Lung (tissue), 12 donors: ENCODE data around the gene SDK1. TPM values are rescaled to one million over a fixed set of nuclear protein-coding genes. Genes with fewer than 3 reads are reported as not detected.

Experiments used
- ATAC-seq: fragments of 200-7000 bp; cut with Tn5 transposase; one replicate; pipeline ENCODE4 v1.9.1; 2020; ENCODE audit warnings: moderate number of reproducible peaks; ENCODE audit not compliant: insufficient read depth, low FRiP score
- DNase-seq, 3 donors: peaks; one replicate each; pipeline ENCODE4 v3.0.0-alpha.2; 2013 to 2017
- H3K27ac ChIP-seq, 2 donors: one replicate each; pipeline ENCODE4 v1.5.1; 2013; ENCODE audit warnings: mild to moderate bottlenecking in 2 of 2, moderate library complexity in 2 of 2, control low read depth in 1 of 2, inconsistent platforms in 1 of 2, low read depth in 1 of 2, low read length in 1 of 2
- H3K27me3 ChIP-seq, 3 donors: one replicate each; pipeline ENCODE4 v1.5.1; 2013; ENCODE audit warnings: low read length in 2 of 3; ENCODE audit not compliant: control insufficient read depth in 3 of 3, insufficient read depth in 3 of 3
- H3K36me3 ChIP-seq, 4 donors: one replicate each; pipeline ENCODE4 v1.5.1; 2013; ENCODE audit warnings: low read length in 4 of 4, mild to moderate bottlenecking in 1 of 4, moderate library complexity in 1 of 4; ENCODE audit not compliant: control insufficient read depth in 4 of 4, insufficient read depth in 4 of 4
- H3K4me1 ChIP-seq, 5 donors: one replicate each; pipeline ENCODE4 v1.5.1; 2013; ENCODE audit warnings: low read length in 5 of 5, mild to moderate bottlenecking in 2 of 5, moderate library complexity in 1 of 5; ENCODE audit not compliant: control insufficient read depth in 5 of 5, insufficient read depth in 5 of 5
- H3K4me3 ChIP-seq: one replicate; pipeline ENCODE4 v1.5.1; 2013; ENCODE audit warnings: mild to moderate bottlenecking, control low read depth, moderate library complexity
- H3K9ac ChIP-seq, 2 donors: one replicate each; pipeline ENCODE4 v1.5.1; 2013; ENCODE audit warnings: low read length in 2 of 2, control low read depth in 1 of 2; ENCODE audit not compliant: insufficient read depth in 1 of 2
- H3K9me3 ChIP-seq, 4 donors: one replicate each; pipeline ENCODE4 v1.5.1; 2013; ENCODE audit warnings: low read length in 3 of 4, mild to moderate bottlenecking in 1 of 4, moderate library complexity in 1 of 4; ENCODE audit not compliant: control insufficient read depth in 4 of 4, insufficient read depth in 3 of 4
- CTCF ChIP-seq: IDR thresholded peaks from 2 replicates; pipeline ENCODE4 v1.5.1; 2012; ENCODE audit warnings: mild to moderate bottlenecking; ENCODE audit errors: control extremely low read depth, extremely low read depth
- WGBS, 2 donors: extraction: QIAGEN DNeasy Blood & Tissue Kit; methylation state at CpG; one replicate each; pipeline ENCODE4 v1.1.7; 2013; 5-methylcytosine and 5-hydroxymethylcytosine counted together
- polyA plus RNA-seq, 2 donors: library from polyadenylated mRNA; stranded (reverse); fragments of 200-250 nt; gene quantifications; one replicate each; pipeline ENCODE4 v1.2.1, GENCODE V29; 2013
- total RNA-seq, 2 donors: library from RNA; depleted of rRNA in 1 of 2; stranded (reverse); fragments of >200 nt in 1 of 2; gene quantifications; one replicate each; pipeline ENCODE4 v1.2.1, GENCODE V29; 2014 to 2021
- donor health status: control.
- donor health status: control.
- donor health status: Bipolar disorder and iron deficiency.
- donor health status: healthy.
- donor health status: DM: yes; HTN: yes; CAD: no.

SDK1 gene
- total and polyA plus RNA-seq, 4 donors: 3.7 to 30.1 (median 12.7) TPM

DNA sequence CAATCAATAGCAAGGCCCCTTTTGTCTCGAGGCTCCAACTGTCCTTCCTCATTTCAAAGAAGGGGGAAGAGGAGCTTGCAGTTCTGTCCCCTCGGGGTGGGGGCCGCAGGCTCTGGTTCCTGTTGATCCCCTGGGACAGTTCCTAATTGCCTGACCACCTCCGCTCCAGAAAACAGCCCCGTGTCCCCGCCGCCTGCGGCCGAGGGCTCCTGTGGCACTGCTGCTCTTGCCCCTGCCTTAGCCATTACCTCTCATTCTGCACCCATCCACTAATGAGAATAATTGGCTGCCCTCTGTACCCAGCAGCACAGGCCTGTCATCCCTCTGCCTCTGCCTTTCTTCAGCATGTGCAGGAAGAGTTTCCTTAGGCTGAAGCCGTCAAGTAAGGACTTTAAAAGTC lies 712.7 kb downstream of the SDK1 start:
- Histone ChIP-seq H3K9me3 (peaks cover 0 to 5% (median 1%) of the 10 kb centered on the region in 4 donors), H3K4me1 (peaks cover 0 to 26% (median 12%) of the 10 kb centered on the region in 5 donors), H3K27me3 (no peaks in the 10 kb centered on the region), H3K27ac (no peak overlapping the region), H3K9ac (no peak overlapping the region), H3K36me3 (peaks cover 0 to 7% (median under 1%) of the 10 kb centered on the region in 4 donors), H3K4me3 (no peak overlapping the region)
- no peak for TF ChIP-seq CTCF
- ATAC-seq: no peak
- DNase-seq: no peak
- WGBS, 2 donors: 66 to 76% methylated on average over 10 of the region's 10 CpGs

- ATAC-seq: no peak
- no peak overlapping the region for H3K27ac ChIP-seq
- WGBS, 2 donors: 60 to 61% methylated on average over 13 of the region's 13 CpGs
Measured at GRCh38 chr7:4014346-4015050, 713.4 kb downstream of the SDK1 start.

GRCh38 chr7:4015371-4015770 lies 714.3 kb downstream of the SDK1 start:
- Histone ChIP-seq H3K9ac (no peak overlapping the region), H3K4me1 (peaks cover 0 to 17% (median 5%) of the 10 kb centered on the region in 5 donors), H3K9me3 (peaks cover 0 to 11% (median 3%) of the 10 kb centered on the region in 4 donors), H3K36me3 (peaks cover 0 to 10% (median under 1%) of the 10 kb centered on the region in 4 donors), H3K27ac (no peak overlapping the region), H3K27me3 (no peaks in the 10 kb centered on the region), H3K4me3 (no peak overlapping the region)
- TF ChIP-seq CTCF: no peak
- ATAC-seq (no peak), DNase-seq (no peak)
- WGBS, 2 donors: 93 to 97% methylated on average over 8 of the region's 8 CpGs

More at GRCh38 chr7:4014346-4015050, 713.4 kb downstream of the SDK1 start:
- Histone ChIP-seq H3K36me3 (peaks cover 0 to 10% (median under 1%) of the 10 kb centered on the region in 4 donors), H3K4me3 (no peak overlapping the region), H3K4me1 (peaks cover 0 to 25% (median 12%) of the 10 kb centered on the region in 5 donors), H3K9me3 (peaks cover 0 to 9% (median 3%) of the 10 kb centered on the region in 4 donors), H3K27me3 (no peaks in the 10 kb centered on the region), H3K9ac (no peak overlapping the region)
- peak in 1 of 3 donors; percentile 26 for DNase-seq
- TF ChIP-seq CTCF: no peak
